Measurements from ENCODE around the gene KNDC1. TPM values are rescaled to one million over a fixed set of nuclear protein-coding genes. Genes with fewer than 3 reads are reported as not detected.

KNDC1 gene
- total RNA-seq, 1 donor from 2014 or later = not detected

- DNase-seq (ENCODE audit: low read depth) = no peak
Measured at GRCh38 chr10:133203652-133204195, 43.7 kb downstream of the KNDC1 start.

DNA sequence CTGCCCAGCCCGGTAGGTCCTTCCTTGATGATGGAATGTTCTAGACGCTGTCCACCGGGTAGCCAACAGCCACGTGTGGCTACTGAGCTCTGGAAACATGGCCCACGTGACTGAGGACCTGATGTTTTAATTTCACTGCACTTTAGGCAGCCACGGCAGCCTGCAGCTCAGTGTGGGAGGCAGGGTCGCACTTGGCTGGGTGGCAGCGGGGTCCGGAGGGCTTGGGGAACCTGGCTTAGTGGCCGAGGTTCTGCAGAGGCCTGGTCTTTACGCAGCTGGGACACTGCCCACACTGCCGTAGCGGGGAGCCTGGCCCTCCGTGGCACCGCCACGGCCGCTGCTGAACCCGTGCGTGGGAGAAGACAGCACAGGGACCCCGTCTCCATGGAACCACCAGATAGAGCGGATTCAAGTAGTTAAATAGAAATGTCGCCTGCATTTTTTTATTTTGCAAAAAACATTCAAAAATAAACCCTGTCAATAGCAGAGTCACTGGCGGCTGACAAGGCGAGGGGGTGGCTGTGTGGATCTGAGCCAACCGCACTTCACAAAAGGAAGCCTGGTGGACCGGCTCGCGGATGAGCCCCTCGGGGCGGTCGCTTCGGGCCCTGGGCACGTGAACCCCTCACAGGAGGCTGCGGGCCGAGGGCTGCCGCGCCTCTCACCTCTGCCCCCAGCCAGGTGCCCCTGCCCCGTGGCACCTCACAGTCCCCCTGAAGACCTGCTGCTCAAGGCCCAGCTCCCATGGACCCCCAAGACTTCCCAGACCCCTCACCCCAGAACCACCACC is 44.4 kb downstream of the KNDC1 start:
- DNase-seq (ENCODE audit: low read depth) = no peak

DNA sequence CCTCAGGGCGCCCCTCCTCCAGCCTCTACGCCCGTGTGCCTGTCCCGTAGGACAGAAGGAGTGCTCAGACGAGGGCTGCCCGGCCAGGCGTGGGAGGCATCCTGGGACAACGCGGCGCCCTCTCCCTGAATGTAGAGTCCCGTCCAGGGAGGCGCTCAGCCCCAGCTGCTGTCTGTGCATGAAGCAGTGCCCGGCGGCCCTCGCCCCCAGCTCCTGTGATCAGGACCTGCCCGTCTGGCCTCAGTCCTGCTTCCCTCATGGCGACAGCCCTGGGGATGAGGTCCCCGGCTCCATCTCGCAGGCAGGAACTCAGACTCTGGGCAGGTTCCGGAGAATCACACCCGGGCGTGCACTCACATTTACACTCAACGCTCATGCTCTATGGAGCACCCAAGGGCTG is 45.1 kb downstream of the KNDC1 start:
- DNase-seq (ENCODE audit: low read depth) = no peak

GRCh38 chr10:133206356-133207040 is 46.5 kb downstream of the KNDC1 start:
- DNase-seq (ENCODE audit: low read depth) = no peak

DNA sequence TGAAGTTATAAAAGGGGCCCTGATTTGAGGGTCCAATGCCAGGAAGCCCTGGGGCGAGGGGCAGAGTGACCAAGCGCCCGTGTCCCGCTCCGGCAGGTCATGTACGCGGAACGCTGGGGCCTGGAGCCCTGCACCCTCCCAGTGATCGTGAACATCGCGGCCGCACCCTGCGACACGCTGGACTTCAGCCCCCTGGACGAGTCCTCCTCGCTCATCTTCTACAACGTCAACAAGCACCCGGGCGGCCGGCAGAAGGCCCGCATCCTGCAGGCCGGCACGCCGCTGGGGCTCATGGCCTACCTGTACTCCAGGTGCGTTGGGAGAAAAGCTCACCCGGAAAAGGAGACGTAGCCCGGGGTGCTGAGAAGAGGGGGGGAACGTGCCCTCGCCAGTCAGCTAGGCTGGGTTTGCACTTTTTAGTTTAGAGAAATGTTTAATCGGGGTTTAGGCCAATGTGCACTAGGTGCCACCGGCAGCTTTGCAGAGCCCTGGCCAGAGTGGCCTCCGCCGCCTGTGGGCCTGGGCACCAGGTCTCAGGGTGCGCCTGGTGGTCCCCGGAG is 47.1 kb downstream of the KNDC1 start:
- DNase-seq (ENCODE audit: low read depth) = no peak

GRCh38 chr10:133207627-133208026 is 47.6 kb downstream of the KNDC1 start:
- no peak for DNase-seq (ENCODE audit: low read depth)

DNA sequence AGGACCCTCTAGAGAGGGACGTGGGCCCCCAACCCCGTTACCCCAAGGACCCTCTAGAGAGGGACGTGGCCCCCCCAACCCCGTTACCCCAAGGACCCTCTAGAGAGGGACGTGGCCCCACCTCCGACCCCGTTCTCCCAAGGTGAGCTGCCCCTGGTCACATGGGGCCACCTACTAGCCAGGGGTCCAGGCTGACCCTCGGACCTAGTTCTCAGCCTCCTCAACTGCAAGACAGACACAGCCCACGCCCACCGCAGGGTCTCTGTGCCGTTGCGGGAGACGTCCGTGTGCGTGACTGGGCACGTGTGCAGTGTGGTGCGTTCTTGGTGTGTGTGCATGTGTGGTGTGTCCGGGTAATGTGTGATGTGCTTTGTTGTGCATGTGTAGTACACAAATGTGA is 48.4 kb downstream of the KNDC1 start:
- no peak for DNase-seq (ENCODE audit: low read depth)

- no peak for DNase-seq (ENCODE audit: low read depth)
Measured at GRCh38 chr10:133209117-133209516, 49.1 kb downstream of the KNDC1 start.

GRCh38 chr10:133209641-133210040 is 49.6 kb downstream of the KNDC1 start:
- DNase-seq (ENCODE audit: low read depth) = no peak

DNA sequence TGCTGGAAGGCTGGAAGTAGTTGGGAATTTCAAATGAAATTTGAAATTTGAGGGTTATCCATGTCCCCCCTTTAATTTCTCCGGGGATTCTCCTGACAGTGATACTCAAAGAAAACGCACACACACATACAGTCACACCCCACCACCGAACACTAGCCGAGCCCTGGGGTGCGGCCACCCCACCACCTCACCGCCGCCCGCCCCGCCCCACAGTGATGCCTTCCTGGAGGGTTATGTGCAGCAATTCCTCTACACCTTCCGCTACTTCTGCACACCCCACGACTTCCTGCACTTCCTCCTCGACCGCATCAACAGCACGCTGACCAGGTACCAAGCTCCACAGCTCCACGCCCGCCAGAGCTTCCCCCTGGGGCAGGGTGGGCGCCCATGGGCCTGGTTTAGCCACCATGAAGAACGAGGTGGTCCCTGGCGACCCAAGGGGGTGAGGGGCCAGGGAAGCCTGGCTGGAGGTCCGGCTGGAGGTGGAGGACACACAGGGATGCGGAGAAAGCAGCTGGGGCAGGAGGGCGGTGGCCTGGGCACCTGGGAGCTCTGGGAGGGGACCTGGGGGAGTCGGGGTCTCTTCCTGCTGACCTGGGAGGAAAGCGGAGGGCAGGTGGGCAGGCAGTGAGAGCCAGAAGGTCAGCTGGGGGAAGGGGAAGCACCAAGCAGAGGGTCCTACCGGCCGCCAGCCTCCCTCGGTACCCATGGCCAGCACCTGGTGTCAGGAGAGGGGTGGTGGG is 50.5 kb downstream of the KNDC1 start:
- DNase-seq (ENCODE audit: low read depth) = no peak

DNA sequence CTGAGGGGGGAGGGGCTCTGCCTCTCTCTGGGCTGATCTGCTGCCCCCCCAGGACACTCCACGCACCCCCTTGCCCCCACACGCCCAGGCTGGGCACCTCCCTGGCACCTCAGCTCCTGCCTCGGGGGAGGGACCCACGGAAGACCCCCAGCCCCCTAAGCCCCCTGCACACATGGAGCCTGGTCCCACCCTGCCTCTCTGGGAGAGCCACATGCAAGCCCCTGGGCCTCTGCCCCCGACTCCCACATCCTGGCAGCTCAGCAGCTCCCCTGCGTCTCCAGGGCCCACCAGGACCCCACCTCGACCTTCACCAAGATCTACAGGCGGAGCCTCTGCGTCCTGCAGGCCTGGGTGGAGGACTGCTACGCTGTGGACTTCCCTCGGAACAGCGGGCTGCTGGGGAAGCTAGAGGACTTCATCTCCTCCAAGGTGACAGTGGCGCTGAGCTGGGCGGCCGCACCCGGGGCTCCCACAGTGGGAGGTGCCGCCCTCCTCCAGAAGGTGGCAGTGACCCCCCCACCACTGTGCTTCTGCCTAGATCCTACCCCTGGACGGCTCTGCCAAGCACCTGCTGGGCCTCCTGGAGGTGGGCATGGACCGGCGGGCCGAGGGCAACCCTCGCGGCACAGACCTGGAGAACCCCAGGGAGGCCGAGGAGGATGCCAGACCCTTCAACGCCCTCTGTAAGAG is 51.3 kb downstream of the KNDC1 start:
- no peak for DNase-seq (ENCODE audit: low read depth)

DNA sequence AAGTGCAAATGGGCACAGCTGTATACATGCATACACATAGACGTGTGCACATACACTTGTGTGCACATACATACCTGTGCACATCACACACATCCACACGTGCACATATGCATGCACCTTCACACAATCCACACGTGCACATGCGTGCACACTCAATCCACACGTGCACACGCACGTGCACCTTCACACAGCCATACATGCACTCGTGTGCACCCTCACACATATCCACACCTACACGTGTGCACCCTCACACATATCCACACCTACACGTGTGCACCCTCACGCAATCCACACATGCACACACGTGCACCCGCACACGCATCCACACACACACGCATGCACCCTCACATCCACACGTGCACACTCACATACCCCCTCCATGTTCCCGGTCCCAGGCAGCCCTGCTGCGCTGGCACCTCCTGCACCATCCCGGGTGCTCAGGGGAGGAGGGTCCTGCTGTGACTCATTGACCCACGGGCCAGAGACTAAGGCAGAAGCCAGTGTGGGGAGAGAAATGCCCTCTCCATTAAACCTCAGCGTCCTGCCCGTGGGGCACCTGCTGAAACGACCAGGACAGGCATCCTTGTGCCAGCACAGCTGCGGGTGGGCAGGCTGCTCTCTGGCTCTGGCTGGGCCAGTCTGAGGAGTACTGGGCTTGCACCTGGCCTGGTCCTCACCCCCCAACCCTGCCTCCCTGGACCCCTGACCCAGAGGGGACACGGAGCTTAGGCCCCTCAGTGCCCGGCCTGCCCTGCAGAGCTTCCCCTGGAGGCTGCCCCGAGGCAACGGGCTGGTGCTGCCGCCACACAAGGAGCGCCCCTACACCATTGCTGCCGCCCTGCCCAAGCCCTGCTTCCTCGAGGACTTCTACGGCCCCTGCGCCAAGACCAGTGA is 52.2 kb downstream of the KNDC1 start:
- no peak for DNase-seq (ENCODE audit: low read depth)

DNA sequence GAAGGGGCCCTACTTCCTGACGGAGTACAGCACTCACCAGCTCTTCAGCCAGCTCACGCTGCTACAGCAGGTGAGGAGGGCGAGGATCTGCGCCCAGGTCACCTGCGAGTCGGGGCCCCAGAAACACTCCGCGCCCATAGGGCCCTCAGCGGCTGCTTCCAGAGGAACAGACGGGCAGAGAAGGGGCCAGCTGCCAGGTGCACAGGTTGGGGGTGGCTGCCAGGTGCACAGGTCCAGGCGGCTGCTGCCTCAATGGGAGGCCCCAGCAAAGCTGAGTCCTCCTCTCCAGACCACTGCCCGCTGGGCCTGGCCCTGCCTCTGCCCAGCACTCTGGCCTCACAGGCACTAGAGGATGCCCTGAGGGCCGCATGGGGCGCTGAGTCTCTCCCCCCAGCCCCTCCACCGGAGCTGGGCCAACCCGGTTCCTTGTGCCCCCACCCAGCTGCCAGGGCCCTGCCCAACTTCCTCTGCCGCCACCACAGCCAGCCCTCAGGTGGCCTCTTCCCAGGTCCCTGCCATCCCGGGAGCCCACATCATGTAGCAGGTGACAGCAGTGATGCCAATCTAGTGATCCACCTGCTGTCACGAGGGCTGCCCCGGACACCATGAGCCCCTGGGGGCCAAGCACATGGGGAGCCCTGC is 53.0 kb downstream of the KNDC1 start:
- no peak for DNase-seq (ENCODE audit: low read depth)

- no peak for DNase-seq (ENCODE audit: low read depth)
Measured at GRCh38 chr10:133213641-133214467, 53.8 kb downstream of the KNDC1 start.

DNA sequence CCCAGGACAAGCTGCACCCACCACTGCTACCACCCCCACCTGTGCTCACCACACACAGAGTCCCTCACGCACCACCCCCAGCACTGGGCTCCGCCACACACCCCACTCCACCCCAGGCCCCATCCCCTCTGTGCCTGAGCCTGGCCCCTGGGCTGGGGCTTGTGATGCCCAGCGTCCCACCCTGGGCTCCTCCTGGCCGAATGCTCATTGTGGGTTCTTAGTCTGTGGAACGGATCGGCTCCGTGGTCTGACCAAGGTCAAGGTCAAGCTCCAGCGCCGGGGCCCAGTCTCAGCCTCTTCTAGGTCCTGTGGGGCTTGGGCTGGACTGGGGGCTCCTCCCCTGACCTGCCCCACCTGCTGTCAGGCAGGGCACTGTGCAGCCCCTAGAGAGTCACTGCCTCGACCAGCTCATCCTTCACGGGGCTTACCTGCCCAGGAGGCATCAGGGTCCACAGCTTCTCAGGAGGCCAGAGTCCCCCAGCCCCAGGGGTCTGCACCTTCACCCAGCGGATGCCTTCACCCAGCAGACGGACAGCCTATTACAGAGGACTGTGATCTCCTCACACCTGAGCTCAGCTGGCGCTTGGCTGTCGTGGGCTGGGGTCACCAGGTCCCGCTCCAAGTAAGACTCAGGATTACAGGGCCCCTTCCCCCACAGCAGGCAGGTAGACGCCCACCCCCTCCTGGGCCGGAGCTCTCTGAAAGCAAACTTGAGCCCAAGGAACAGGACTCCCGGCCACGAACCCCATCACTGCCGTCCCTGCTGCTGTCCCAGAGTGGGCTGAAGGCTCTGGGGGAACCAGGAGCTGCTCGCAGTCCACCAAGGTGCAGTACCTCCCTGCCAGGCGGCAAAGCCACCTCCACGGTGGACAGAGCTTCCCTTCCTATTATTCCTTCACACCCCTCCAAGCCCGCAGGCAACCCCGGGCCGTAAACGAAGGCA is 54.7 kb downstream of the KNDC1 start:
- DNase-seq (ENCODE audit: low read depth) = no peak

DNA sequence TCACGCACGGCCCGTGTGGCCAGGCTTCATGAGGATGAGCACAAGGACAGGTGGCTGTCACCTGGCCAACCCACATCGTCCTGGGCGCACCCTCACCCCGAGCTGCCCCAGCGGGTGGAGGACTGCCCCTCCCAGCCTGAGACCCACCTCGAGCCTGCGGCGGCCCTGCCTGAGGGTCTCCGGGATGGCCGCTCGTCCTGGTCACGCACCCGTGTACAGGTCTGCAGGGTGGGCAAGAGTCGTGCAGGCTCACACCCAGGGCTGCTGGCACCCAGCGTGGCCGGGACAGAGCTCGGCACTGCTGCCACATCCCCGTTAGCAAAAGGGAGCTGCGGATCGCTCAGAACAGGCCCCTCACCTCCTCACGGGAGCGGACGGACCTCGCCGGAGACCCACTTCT is 55.6 kb downstream of the KNDC1 start:
- DNase-seq (ENCODE audit: low read depth) = no peak

GRCh38 chr10:133216776-133217175 is 56.8 kb downstream of the KNDC1 start:
- no peak for DNase-seq (ENCODE audit: low read depth)
